ENCODE measurements around the gene ARID3A. TPM values are rescaled to one million over a fixed set of nuclear protein-coding genes. Genes with fewer than 3 reads are reported as not detected.

The ARID3A gene
- total RNA-seq, 1 donor from 2014 or later, result 4.8 TPM

GRCh38 chr19:972281-972680 is 46.4 kb downstream of the ARID3A start:
- intact Hi-C loops (cut with micrococcal nuclease), result no loop called here
- Histone ChIP-seq H3K4me1 (no peaks in the 10 kb centered on the region), H3K9me3 (replicated peaks) (peaks cover 13% of the 10 kb centered on the region), H3K27me3 (ENCODE audit: low read depth) (no peaks in the 10 kb centered on the region), H3K27ac (replicated peaks) (no peak overlapping the region), H3K4me3 (no peak overlapping the region), H3K36me3 (peaks cover 49% of the 10 kb centered on the region)
- no peak for DNase-seq
- TF ChIP-seq CTCF (IDR thresholded peaks at IDR 0.05; ENCODE audit: borderline replicate concordance), result no peak

GRCh38 chr19:973726-974563 is 48.1 kb downstream of the ARID3A start:
- no peak for DNase-seq
- Histone ChIP-seq H3K4me1 (no peaks in the 10 kb centered on the region), H3K27ac (replicated peaks) (no peak overlapping the region), H3K4me3 (no peak overlapping the region), H3K27me3 (ENCODE audit: low read depth) (peaks cover 2% of the 10 kb centered on the region), H3K36me3 (peaks cover 36% of the 10 kb centered on the region), H3K9me3 (replicated peaks) (peaks cover 13% of the 10 kb centered on the region)
- TF ChIP-seq CTCF (IDR thresholded peaks at IDR 0.05; ENCODE audit: borderline replicate concordance), result no peak
- intact Hi-C loops (cut with micrococcal nuclease), result no loop called here

- no peak overlapping the region for H3K4me3 ChIP-seq
- no peaks in the 10 kb centered on the region for H3K4me1 ChIP-seq
- peaks cover 8% of the 10 kb centered on the region for H3K27me3 ChIP-seq (ENCODE audit: low read depth)
- TF ChIP-seq CTCF (IDR thresholded peaks at IDR 0.05; ENCODE audit: borderline replicate concordance), result no peak
- intact Hi-C loops (cut with micrococcal nuclease), result no loop called here
- no peak overlapping the region for H3K27ac ChIP-seq (replicated peaks)
- peaks cover 13% of the 10 kb centered on the region for H3K9me3 ChIP-seq (replicated peaks)
- no peak for DNase-seq
- peaks cover 28% of the 10 kb centered on the region for H3K36me3 ChIP-seq
Measured at GRCh38 chr19:974564-975257, 48.9 kb downstream of the ARID3A start.

- Histone ChIP-seq H3K4me3 (no peak overlapping the region), H3K27ac (replicated peaks) (no peak overlapping the region), H3K27me3 (ENCODE audit: low read depth) (peaks cover 8% of the 10 kb centered on the region), H3K4me1 (no peaks in the 10 kb centered on the region), H3K9me3 (replicated peaks) (peaks cover under 1% of the 10 kb centered on the region), H3K36me3 (peaks cover 10% of the 10 kb centered on the region)
- intact Hi-C loops (cut with micrococcal nuclease), result no loop called here
- no peak for DNase-seq
- TF ChIP-seq CTCF (IDR thresholded peaks at IDR 0.05; ENCODE audit: borderline replicate concordance), result no peak
Measured at GRCh38 chr19:976476-976875, 50.6 kb downstream of the ARID3A start.

- DNase-seq, result no peak
- Histone ChIP-seq H3K27me3 (ENCODE audit: low read depth) (peaks cover 8% of the 10 kb centered on the region), H3K36me3 (peaks cover 4% of the 10 kb centered on the region), H3K9me3 (replicated peaks) (no peaks in the 10 kb centered on the region), H3K4me1 (no peaks in the 10 kb centered on the region), H3K27ac (replicated peaks) (no peak overlapping the region), H3K4me3 (no peak overlapping the region)
- intact Hi-C loops (cut with micrococcal nuclease), result no loop called here
- no peak for TF ChIP-seq CTCF (IDR thresholded peaks at IDR 0.05; ENCODE audit: borderline replicate concordance)
Measured at GRCh38 chr19:977058-977464, 51.2 kb downstream of the ARID3A start.

Measured in left ventricle myocardium inferior (tissue), 1 donor.